GM21447 (cell line): ENCODE data around the gene SHC4.
"Not testable (repeated sequence)": the region's sequence is repeated elsewhere in the genome, so short reads cannot be mapped to it uniquely, and the experiment has no call there.

ENCODE experiments used
- ATAC-seq: cut with Tn5 transposase; IDR thresholded peaks from one replicate; pipeline ENCODE4 v1.9.1; 2021; ENCODE audit not compliant: unreplicated experiment

SHC4 gene

DNA sequence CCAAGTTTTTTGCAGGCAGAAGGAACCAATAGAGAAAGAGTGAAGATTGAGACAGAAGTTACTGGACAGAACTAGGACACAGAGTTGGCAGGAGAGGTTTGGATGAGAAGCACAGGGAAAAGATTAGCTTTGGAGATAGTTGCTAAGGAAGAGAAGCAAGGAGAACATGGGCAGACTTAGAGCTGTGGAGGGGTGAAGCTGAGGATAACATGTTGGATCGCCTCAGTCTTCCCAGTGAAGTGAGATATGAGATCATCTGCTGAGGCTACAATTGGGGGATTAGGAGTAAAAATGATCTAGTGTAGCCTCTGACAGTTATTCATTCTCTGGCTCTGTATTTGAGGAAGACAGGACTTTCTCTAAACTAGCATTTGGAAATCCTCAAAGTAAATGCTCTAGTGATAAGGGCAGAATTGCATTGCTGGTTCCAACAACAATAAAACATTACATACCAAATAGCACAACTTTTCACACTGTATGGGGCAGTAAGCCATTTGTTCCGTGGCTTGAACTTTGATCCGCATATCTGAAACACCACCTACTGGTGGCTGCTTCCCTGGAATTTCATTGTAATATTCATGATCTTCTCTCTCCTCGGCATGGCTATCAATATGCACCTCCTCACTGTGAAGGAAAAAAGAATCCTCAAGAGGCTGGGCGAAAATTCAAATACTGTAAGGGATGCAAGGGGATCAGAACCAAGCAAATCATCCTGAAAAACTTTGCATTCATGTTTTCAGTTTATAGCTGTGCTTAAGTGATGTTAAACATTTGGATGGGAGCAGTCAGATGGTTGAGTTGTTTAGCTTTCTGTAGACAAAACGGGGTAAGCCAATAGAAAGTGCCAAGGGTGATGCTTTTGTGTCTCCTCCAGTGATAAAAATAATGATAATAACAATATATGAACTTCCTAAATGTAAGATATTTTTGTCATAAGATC is 107.9 kb downstream of the SHC4 start:
- ATAC-seq = no peak

DNA sequence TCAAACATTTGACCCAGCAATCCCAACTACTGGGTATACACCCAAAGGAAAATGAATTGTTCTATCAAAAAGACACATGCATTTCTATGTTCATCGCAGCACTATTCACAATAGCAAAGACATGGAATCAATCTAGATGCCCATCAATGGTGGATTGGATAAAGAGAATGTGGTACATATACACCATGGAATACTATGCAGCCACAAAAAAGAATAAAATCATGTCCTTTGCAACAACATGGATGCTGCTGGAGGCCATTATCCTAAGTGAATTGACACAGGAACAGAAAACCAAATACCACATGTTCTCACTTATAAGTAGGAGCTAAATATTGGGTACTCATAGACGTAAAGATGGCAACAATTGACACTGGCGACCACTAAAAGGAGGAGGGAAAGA is 109.3 kb downstream of the SHC4 start:
- not testable (repeated sequence) for ATAC-seq

DNA sequence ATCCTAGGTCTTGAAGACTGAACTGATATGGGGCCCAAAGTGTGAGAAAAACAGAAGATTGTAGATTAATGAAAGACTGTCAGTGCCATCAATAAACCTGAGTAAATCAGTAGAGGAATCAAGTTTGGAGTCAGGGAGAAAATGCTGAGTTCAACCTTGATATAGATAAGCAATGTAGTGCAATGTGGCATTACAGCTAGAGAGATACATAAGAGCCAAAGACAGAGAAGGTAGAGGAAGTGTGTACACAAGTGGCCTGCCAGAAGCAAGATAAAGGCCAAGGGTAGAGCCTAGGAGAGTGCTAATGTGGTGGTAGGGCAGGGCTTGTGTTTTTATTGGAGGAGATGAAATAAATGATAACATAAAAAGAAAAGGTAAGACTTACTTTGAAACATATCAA is 111.8 kb downstream of the SHC4 start:
- ATAC-seq = no peak

DNA sequence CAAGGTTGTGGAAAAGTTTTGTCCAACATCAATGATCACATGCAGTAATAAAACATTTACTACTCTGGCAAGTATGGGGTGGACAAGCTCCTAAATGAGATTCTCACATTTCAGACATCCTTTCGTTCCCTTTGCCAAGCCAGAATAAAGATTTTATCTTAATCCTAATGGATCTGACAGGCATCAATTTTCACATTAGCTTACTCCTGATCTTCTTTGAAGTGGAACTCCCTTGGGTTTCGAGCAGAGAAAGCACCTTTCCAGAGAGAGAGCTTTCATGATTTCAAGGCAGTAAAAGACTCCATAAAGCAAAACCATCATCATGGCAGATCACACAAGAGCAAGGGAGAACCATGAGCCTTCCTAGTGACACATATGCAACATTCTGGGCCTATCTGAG is 113.1 kb downstream of the SHC4 start:
- ATAC-seq = no peak

DNA sequence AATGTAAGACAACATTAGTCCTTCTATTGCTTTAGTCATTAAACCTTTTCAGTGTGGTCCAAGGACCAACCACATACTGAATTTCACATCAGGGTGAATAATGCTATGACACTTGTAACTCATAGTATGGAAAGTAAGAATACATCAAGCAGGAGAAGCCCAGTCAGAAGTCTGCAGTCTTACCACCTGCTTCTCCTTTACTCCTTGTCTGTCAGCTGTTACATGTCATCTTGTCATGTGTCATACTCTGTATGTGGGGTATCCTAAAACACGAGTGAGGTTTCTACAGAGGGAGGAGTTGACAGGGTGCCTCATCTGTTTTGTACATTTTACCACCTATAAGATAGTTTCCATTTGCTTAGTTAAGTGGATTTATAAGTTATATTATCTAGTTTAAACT is 118.6 kb downstream of the SHC4 start:
- ATAC-seq = no peak

DNA sequence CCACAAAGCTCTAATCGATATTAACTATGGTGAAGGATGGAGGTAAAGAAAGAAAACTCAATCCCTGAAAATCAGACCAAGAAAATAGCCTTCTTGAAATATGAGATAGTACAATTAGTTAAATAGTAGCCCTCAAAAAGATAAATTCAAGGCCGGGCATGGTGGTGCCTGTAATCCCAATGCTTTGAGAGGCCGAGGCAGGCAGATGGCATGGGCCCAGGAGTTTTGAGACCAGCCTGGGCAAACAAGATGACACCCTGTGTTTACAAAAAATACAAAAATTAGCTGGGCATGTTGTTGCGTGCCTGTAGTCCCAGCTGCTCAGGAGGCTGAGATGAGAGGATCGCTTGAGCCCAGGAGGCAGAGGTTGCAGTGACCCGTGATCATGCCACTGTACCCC is 121.2 kb downstream of the SHC4 start:
- no peak for ATAC-seq

GRCh38 chr15:48834756-48835155 is 129.0 kb downstream of the SHC4 start:
- ATAC-seq = no peak

GRCh38 chr15:48833526-48834239 is 130.0 kb downstream of the SHC4 start:
- ATAC-seq = no peak

- ATAC-seq = no peak
These were observed 131.1 kb downstream of the SHC4 start for GRCh38 chr15:48832648-48833047.

DNA sequence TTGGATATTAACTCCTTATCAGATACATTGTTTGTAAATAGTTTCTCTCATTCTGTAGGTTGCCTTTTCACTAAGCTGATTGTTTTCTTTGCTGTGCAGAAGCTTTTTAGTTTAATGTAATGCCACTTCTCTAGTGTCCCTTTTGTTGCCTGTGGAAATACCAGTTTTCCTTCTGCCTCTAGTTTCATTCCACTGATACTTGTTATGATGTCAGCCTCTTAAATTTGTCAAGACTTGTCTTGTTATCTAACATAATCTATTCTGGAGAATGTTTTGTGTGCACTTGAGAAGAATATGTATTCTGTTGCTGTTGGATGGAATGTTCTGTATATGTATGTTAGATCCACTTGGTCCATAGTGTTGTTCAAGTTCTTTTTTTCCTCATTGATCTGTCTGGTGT is 134.8 kb downstream of the SHC4 start:
- ATAC-seq = no peak

DNA sequence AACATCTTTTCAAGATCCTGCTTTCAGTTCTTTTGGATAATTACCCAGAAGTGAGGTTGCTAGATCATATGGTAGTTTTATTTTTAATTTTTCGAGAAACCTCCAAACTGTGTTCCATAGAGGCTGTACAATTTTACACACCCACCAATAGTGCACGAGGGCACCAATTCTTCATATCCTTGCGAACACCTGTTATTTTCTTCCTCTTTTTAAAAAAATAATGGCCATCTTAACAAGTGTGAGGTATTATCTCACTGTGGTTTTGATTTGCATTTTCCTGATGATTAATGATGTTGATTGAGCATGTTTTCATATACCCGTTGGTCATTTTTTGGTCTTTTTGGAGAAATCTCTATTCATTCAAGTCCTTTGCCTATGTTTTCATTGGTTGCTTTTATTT is 135.2 kb downstream of the SHC4 start:
- no peak for ATAC-seq

- no peak for ATAC-seq
These were observed 138.6 kb downstream of the SHC4 start for GRCh38 chr15:48825075-48825474.

GRCh38 chr15:48823706-48824105 is 140.0 kb downstream of the SHC4 start:
- no peak for ATAC-seq

- no peak for ATAC-seq
These were observed 140.5 kb downstream of the SHC4 start for GRCh38 chr15:48823237-48823636.

DNA sequence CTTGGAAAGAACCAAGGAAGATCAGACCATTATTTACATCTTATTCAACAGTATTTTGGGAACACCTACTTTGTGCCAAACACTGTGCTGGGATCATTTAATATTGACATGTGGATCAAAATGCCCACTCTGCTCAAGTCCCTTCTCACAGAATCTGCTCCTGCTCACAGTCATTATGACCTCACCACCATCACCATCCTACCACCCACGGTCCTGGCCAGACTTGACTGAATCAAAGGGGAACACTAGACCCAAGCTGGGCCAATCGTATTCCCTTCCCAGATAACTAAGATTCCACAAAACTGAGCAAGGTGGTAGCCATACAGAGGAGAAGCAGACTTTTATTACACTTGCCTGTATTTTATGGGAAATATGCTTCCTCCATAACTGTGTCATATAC is 149.4 kb downstream of the SHC4 start:
- ATAC-seq = no peak

- ATAC-seq = no peak
These were observed 152.3 kb downstream of the SHC4 start for GRCh38 chr15:48811325-48811958.

DNA sequence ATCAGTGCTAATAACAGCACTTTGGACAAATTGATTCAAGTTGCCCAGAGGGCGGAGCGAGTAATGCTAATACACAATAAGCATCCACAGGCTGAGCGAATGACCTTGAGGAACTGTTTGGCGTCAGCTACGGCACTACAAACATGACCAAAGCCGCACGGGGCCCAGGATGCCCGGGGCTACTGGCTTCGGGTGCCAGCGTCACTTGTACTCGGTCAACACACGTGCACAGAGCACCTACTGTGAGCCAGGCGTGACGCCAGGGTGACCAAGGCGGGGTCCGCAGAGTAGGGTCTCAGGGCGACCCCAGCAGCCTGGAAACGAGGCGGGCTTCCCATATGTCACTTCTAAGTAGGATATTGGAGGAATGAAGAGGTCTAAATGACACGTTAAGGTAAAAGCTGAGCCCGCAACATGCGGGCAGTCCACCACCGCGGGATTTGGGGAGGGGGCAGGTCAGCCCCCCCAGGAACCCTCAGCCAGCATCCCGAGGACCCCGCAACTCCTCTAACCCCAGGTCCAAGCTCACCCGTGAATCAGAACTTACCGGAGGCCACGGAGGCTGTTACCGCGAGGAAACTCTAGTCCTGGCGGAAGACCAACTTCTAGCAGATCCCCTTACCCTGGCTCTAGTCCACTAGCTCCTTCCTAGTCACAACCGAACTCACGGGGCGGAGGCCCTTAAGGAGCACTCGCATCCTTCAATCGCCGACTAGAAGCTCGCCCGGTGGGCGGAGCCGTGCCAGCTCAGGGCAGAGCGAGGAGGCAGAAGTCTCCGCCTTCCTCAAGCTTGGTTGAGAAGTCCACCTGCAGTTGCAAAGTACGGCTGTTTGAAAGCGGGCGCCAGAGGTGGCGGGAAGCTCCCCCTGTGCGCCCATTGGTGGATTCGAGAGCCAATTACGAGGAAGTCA is 153.1 kb downstream of the SHC4 start, which contains the start of gene CEP152:
CEP152 (minus strand) TSS at position 656 of the 911 bp plus-strand sequence. CDS start 5,420 bp downstream, outside the sequence.
- peak; percentile 94 for ATAC-seq

- ATAC-seq = no peak
These were observed 157.6 kb downstream of the SHC4 start for GRCh38 chr15:48806151-48806550.

GRCh38 chr15:48805591-48805990 is 158.1 kb downstream of the SHC4 start:
- no peak for ATAC-seq

- ATAC-seq = no peak
These were observed 159.8 kb downstream of the SHC4 start for GRCh38 chr15:48803877-48804276.

DNA sequence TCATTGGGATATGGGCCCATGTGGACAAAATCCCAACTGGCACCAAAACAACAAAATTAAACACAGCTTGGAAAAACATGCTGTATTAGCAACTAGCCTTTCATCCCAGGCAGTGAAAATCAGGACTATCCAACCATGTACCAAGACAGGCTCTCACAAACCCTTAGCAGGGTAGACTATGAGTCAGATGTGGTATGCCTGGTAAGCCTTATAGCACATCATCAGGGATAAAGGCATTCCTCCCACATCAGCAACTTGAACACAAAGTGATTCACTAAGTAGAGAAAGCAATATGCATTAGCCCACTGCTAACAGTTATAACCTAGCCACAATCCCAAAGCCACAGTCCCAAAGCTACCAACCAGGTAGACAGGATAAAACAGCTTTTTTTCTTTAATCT is 160.9 kb downstream of the SHC4 start:
- ATAC-seq = no peak
